CD4-positive, alpha-beta T cell treated with Interleukin-15 for 4 hours (primary cell): ENCODE measurements around the gene CFAP46.
"Not testable (repeated sequence)": the region's sequence is repeated elsewhere in the genome, so short reads cannot be mapped to it uniquely, and the experiment has no call there.

Experiments used
- DNase-seq: peaks from one replicate; pipeline ENCODE4 v3.0.0-alpha.2; 2020; ENCODE audit warnings: low spot score

CFAP46 gene

GRCh38 chr10:132843276-132843675 lies 99.1 kb downstream of the CFAP46 start:
- not testable (repeated sequence) for DNase-seq

- no peak for DNase-seq
Observed at GRCh38 chr10:132842397-132842796, 100.0 kb downstream of the CFAP46 start.

- DNase-seq, result no peak
Observed at GRCh38 chr10:132841615-132841975, 100.8 kb downstream of the CFAP46 start.

DNA sequence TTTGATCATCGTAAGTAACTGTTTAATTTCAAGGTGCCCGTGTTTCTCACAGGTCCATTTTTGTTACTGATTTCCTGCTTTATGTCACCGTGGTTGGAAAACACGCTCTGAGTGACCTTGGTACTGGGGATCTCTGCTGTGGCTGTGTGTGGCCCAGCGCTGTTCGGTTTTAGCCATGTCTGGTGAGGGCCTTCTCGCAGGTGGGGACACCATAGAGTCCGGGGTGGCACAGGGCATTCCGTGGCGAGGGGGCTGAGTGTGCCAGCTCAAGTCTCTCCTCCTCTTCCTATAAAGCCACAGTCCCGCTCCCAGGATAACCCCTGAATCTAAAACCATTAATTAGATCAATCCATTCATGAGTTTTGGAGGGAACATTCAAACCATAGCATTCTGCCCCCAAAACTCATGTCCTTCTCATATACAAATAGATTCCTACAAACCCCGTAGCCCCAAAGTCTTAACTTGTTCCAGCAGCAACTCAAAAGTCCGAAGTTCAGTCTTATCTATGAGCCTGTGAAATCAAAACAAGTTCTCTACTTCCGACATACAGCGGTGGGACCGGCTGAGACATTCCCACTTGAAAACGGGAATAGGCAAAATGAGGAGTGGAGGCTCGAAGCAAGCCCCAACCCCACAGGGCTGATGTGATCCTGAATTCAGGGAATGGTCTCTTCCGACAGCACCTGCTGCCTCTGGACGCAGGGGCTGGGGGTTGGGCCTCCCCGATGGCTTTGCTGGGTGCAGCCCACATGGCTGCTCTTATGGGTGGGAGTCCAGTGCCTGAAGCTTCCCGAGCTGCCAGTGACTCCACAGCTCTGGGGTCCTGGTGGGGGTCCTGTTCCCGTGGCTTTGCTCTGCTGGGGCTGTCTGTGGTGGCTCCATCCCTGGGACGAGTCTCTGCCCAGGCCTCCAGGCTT lies 101.4 kb downstream of the CFAP46 start:
- DNase-seq, result no peak

DNA sequence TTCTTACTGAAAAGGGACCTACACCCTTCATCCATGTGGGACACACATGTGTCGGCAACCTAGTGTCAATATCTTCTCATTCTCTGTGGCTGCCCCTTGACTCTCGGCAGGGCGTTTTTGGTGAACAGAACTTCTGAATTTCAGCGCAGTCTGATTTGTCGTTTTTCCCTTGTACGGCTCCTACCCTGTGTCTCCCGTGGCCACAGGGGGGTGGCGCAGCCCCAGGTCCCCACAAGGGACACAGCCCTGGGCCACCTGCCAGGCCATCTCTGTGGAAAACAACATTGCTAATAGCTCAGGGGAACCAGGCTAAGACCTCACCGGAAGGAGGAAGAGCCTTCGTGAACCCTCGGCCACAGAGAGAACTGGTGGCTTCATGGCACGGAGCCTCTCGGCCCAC lies 103.3 kb downstream of the CFAP46 start:
- no peak for DNase-seq

GRCh38 chr10:132838346-132838970 lies 103.9 kb downstream of the CFAP46 start:
- no peak for DNase-seq

GRCh38 chr10:132837905-132838304 lies 104.5 kb downstream of the CFAP46 start:
- no peak for DNase-seq

DNA sequence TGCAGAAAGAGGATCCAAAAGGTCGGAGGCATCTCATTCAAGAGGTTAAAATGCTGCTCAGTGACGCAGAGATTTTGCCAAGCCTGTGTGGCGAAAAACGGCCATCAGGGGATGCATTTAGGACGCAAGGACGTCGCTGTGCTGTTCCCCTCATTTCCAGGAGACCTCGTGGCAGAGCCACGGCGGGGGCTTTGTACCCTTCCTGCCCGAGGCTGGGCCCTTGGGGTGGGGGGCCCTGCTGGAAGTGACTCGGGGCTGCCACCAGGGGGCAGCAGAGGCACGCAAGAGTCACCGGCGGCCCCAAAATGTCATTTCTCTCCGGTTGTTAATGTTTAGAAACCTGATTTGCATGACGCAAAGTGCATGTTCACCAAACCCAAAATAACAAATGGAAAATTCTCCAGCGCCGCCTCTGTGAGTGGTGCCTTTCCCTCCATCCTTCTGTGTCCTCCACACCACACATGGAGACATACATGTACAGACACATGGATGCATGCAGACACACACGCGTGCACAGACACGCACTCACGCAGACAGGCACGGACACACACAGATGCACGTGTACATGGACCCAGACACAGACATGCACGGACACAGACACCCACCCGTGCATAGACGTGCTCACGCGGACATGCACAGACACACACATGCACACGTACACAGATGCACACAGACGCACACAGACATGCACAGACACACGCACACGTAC lies 105.4 kb downstream of the CFAP46 start:
- DNase-seq, result peak; percentile 7

DNA sequence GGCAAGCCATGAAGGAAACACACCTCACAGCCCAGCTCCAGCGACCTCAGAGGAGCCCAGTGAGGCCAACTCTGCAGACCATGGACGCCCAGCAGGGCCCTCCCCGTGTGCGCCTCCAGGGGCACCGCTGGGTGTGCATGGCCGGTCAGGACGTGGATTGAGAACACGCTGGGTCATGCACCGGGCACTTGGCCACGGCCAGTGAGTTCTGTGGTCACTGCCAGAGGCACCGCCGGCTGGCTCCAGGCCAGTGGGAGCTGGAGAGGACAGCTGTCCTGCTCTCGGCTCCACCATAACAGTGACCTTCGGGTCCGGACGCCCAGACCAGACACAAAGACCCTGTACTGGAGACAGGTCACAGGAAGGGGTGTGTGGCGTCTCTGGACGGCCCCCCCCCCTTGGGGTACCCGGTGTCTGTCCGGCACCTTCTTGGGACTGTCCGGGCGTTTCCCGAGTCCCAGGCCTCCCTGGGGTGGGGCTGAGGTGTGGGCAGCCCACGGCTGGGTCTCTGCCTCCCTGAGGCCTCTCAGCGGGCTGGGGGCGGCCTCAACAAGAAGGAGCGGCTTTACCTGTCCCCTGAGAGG lies 106.0 kb downstream of the CFAP46 start:
- no peak for DNase-seq

GRCh38 chr10:132835848-132836233 lies 106.5 kb downstream of the CFAP46 start:
- DNase-seq, result no peak

- DNase-seq, result no peak
Observed at GRCh38 chr10:132834891-132835847, 107.2 kb downstream of the CFAP46 start.

DNA sequence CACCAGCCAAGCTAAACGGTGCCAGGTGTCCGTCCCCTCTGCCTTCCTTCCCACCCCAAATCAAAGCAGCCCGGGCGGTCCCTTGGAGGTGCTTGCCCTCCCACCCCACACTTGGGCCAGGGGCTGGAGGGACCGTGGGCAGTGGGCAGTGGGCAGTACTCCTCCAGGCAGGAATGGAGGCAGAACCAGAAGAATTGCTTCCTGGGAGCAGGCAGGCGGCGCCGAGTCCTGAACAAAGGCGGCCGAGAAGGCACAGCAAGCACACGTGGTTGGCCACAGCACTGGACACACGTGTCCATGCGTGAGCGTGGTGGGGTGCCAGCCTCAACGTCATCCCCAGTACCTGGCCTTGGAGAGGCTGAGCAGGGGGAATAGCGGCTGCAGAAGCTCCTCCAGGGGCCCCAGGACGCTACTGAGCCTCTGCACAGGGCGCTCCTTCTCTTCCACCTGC lies 108.0 kb downstream of the CFAP46 start:
- no peak for DNase-seq

- DNase-seq, result no peak
Observed at GRCh38 chr10:132833421-132834111, 108.8 kb downstream of the CFAP46 start.

DNA sequence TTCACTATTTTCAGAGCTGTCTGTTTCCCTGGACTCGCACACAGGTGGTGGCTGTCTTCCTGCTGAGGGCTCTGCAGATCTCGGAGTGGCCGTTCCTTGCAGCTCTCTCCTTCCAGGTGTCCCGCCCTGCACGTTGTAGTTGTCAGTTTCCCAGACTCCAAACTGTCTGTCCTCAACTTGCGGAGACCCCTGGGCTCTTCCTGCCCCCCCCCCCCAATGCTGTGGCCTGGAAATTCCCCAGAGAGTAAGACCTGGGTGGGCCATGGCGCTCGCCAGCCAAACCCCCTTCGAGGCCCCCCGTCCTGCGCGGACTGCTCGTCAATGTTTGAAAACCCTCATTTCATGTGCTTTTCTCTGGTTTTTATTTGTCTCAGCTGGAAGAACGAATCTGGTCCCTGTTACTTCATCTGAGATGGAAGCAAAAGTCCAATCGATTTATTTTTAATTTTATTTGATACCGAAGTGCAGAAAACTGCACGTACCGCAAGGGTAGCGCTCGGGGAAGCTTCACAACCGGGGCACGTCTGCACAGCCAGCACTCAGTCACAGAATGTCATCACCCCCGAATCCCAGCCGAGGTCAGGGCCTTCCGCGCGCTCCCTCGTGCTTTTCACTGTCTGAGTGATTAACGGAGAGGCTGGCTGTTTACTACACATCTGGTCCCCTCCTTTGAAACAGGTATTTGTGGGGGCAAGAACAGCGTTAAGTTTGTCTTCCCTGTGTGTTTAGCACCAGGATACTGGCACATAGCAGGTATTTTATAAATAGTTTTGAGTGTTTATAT lies 110.0 kb downstream of the CFAP46 start:
- DNase-seq, result no peak

DNA sequence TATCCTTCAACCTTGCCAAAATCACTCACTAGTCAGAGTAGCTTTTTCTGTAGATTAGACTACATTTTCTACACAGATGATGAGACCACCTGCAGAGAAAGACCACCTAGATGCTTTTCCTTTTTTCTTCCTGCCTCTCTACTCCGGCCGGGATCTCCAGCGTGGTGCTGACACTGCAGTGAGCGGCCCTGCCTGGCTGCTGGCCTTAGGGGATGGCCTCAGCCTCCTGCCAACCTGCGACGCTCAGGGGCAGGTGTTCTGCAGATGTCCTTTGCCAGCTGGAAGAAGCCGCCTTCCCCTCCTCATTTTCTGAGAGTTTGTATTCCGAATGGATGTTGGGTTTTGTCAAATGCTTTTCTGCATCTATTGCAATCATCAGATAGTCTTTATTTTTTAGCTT lies 113.0 kb downstream of the CFAP46 start:
- DNase-seq, result no peak

- no peak for DNase-seq
Observed at GRCh38 chr10:132828681-132829080, 113.7 kb downstream of the CFAP46 start.

- DNase-seq, result no peak
Observed at GRCh38 chr10:132827861-132828539, 114.4 kb downstream of the CFAP46 start.

DNA sequence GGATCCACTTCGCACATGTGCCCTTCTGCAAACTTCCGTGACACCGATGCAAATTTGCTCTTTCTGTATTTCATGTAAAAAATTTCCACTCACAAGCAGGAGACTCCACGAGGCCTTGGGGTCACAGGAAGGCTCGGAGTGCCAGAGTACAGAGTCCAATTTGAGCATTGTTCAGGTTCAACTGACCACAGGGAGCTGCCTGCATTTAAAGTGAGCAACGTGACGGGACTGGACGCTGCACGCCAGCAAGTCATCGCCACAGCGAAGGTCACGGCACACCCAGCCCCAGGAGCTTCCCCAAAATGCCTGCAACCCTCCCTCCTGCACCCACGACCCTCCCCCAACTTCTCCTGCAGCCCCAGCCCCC lies 115.0 kb downstream of the CFAP46 start:
- no peak for DNase-seq
